Esophagus (tissue), 2 donors: ENCODE measurements around the gene MRPS18B. TPM values are rescaled to one million over a fixed set of nuclear protein-coding genes. Genes with fewer than 3 reads are reported as not detected.
"Not testable (repeated sequence)": the region's sequence is repeated elsewhere in the genome, so short reads cannot be mapped to it uniquely, and the experiment has no call there.

Experiments
- H3K27ac ChIP-seq, 2 donors: one replicate each; pipeline ENCODE4 v1.5.1; 2013; ENCODE audit warnings: low read depth in 2 of 2, mild to moderate bottlenecking in 2 of 2, inconsistent platforms in 1 of 2, low read length in 1 of 2, moderate library complexity in 1 of 2
- H3K27me3 ChIP-seq, 2 donors: one replicate each; pipeline ENCODE4 v1.6.1; 2013; ENCODE audit warnings: low read length in 2 of 2, control low read depth in 1 of 2, mild to moderate bottlenecking in 1 of 2; ENCODE audit not compliant: insufficient read depth in 2 of 2, control insufficient read depth in 1 of 2
- H3K36me3 ChIP-seq, 2 donors: one replicate each; pipeline ENCODE4 v1.6.1; 2013; ENCODE audit warnings: low read length in 1 of 2; ENCODE audit not compliant: control insufficient read depth in 2 of 2, insufficient read depth in 2 of 2
- H3K4me1 ChIP-seq, 2 donors: one replicate each; pipeline ENCODE4 v1.6.1; 2013; ENCODE audit warnings: low read length in 1 of 2; ENCODE audit not compliant: control insufficient read depth in 2 of 2, insufficient read depth in 2 of 2
- H3K4me3 ChIP-seq, 2 donors: one replicate each; pipeline ENCODE4 v1.5.1; 2013; ENCODE audit warnings: low read length in 2 of 2, mild to moderate bottlenecking in 2 of 2, low read depth in 1 of 2, moderate library complexity in 1 of 2
- H3K9me3 ChIP-seq, 2 donors: one replicate each; pipeline ENCODE4 v1.6.1; 2013; ENCODE audit warnings: mild to moderate bottlenecking in 2 of 2, low read depth in 1 of 2, low read length in 1 of 2, moderate library complexity in 1 of 2; ENCODE audit not compliant: control insufficient read depth in 2 of 2, insufficient read depth in 1 of 2
- WGBS, 2 donors: extraction: QIAGEN DNeasy Blood & Tissue Kit; methylation state at CpG; one replicate each; pipeline ENCODE4 v1.1.7; 2013; 5-methylcytosine and 5-hydroxymethylcytosine counted together
- polyA plus RNA-seq, 2 donors: library from polyadenylated mRNA; stranded (reverse); fragments of 200-250 nt; gene quantifications; one replicate each; pipeline ENCODE4 v1.2.3, GENCODE V29; 2013
- donor health status: healthy with polysubstance abuse.
- donor health status: Bipolar disorder and iron deficiency.

The MRPS18B gene
- polyA plus RNA-seq, 2 donors = 20.1 to 50.7 TPM

DNA sequence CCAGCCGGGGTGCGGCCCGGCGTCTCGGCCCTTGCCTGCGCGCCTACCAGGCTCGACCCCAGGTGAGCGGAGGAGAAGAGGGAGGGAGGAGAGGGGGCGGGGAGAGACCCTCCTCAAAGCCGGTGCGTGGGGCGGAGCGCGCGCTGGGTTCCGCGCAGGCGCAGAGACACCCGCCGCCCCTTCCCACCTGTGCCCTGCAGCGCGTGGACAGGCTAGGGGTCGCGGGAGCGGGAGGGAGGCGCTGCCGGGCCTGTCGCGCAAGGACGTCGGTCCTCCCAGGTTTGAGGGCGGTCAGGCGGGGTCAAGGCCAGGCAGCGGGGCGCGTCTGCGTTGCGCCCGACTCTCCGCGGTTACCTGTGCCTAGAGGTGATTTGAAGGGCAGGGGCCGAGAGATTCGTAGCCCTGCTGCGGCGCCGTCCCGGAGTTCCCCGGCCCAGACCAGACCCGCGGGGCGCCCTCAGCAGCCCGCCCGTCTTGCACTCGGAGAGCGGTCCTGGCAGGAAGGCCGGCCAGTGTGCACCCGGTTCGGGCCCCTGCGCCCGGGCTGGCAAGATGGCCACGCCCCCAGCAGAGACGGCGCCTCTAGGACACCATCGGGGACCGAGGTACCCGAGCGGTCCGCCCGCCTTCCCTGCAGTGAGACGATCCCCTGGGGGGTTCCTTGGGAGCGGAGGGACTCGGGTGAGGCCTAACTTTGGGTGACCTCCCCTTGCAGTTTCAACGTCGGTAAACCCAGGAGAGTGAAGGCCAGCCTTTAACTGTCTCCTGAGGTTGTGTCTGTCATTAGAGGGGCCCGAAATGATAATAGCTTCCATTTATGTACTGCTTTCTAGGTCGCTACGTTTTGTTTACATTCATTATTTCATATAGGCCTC, 29.8 kb downstream of the MRPS18B start:
- Histone ChIP-seq H3K4me3 (peak overlapping the region; percentile 68 to 92), H3K9me3 (no peaks in the 10 kb centered on the region), H3K4me1 (peaks cover 2 to 5% of the 10 kb centered on the region in 2 donors), H3K36me3 (peaks cover 0 to 21% of the 10 kb centered on the region in 2 donors), H3K27ac (peak overlapping the region; percentile 90 to 94), H3K27me3 (no peaks in the 10 kb centered on the region)
- WGBS, 2 donors = 0% methylated on average over 69 to 78 of the region's 78 CpGs

GRCh38 chr6:30651143-30651542, 33.5 kb downstream of the MRPS18B start:
- Histone ChIP-seq H3K27me3 (no peaks in the 10 kb centered on the region), H3K4me1 (peaks cover 2 to 5% of the 10 kb centered on the region in 2 donors), H3K27ac (no peak overlapping the region), H3K9me3 (no peaks in the 10 kb centered on the region), H3K36me3 (peaks cover 17 to 32% of the 10 kb centered on the region in 2 donors), H3K4me3 (no peak overlapping the region)
- 88 to 92% methylated on average over 12 of the region's 12 CpGs for WGBS, 2 donors

- Histone ChIP-seq H3K9me3 (no peaks in the 10 kb centered on the region), H3K4me1 (no peaks in the 10 kb centered on the region), H3K27ac (no peak overlapping the region), H3K27me3 (no peaks in the 10 kb centered on the region), H3K36me3 (peaks cover 32 to 56% of the 10 kb centered on the region in 2 donors), H3K4me3 (no peak overlapping the region)
- WGBS, 2 donors = 88 to 92% methylated on average over 19 of the region's 19 CpGs
These were observed 37.4 kb downstream of the MRPS18B start for GRCh38 chr6:30654798-30655742.

DNA sequence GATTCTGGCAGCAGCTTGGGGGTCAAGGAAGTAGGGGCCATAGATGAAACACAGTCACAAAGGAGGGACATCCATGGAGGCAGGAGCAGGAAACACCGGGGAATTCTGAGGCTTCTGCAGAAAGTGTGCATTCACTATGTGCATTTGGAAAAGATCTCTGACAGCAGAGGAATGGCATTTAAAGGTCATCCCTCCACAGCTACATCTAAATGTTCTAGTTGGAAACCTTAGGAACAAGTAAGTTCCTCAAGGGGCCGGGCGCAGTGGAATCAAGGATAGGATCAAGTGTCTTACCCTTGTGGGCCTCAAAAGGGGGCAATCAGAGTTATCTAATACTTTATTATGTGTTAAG, 38.1 kb downstream of the MRPS18B start:
- no peaks in the 10 kb centered on the region for H3K4me1 ChIP-seq
- no peak overlapping the region for H3K27ac ChIP-seq
- H3K36me3 ChIP-seq = peaks cover 34 to 59% of the 10 kb centered on the region in 2 donors
- 94 to 98% methylated on average over 3 of the region's 3 CpGs for WGBS, 2 donors
- no peak overlapping the region for H3K4me3 ChIP-seq
- no peaks in the 10 kb centered on the region for H3K27me3 ChIP-seq
- no peaks in the 10 kb centered on the region for H3K9me3 ChIP-seq

- H3K36me3 ChIP-seq = peaks cover 38 to 60% of the 10 kb centered on the region in 2 donors
- H3K9me3 ChIP-seq = no peaks in the 10 kb centered on the region
- WGBS, 2 donors = 77 to 82% methylated on average over 7 of the region's 7 CpGs
- H3K4me3 ChIP-seq = no peak overlapping the region
- H3K27me3 ChIP-seq = no peaks in the 10 kb centered on the region
- H3K27ac ChIP-seq = no peak overlapping the region
- H3K4me1 ChIP-seq = no peaks in the 10 kb centered on the region
These were observed 38.9 kb downstream of the MRPS18B start for GRCh38 chr6:30656513-30656912.

GRCh38 chr6:30657454-30657853, 39.8 kb downstream of the MRPS18B start:
- Histone ChIP-seq H3K27me3 (no peaks in the 10 kb centered on the region), H3K4me1 (no peaks in the 10 kb centered on the region), H3K9me3 (no peaks in the 10 kb centered on the region), H3K4me3 (no peak overlapping the region), H3K27ac (no peak overlapping the region), H3K36me3 (peaks cover 47 to 64% of the 10 kb centered on the region in 2 donors)

- not testable (repeated sequence) for H3K27ac ChIP-seq, H3K4me1 ChIP-seq, H3K9me3 ChIP-seq, H3K4me3 ChIP-seq, H3K27me3 ChIP-seq
- peaks cover 51 to 62% of the 10 kb centered on the region in 2 donors for H3K36me3 ChIP-seq
- WGBS, 2 donors = 92 to 93% methylated on average over 5 of the region's 5 CpGs
These were observed 40.3 kb downstream of the MRPS18B start for GRCh38 chr6:30657922-30658321.

DNA sequence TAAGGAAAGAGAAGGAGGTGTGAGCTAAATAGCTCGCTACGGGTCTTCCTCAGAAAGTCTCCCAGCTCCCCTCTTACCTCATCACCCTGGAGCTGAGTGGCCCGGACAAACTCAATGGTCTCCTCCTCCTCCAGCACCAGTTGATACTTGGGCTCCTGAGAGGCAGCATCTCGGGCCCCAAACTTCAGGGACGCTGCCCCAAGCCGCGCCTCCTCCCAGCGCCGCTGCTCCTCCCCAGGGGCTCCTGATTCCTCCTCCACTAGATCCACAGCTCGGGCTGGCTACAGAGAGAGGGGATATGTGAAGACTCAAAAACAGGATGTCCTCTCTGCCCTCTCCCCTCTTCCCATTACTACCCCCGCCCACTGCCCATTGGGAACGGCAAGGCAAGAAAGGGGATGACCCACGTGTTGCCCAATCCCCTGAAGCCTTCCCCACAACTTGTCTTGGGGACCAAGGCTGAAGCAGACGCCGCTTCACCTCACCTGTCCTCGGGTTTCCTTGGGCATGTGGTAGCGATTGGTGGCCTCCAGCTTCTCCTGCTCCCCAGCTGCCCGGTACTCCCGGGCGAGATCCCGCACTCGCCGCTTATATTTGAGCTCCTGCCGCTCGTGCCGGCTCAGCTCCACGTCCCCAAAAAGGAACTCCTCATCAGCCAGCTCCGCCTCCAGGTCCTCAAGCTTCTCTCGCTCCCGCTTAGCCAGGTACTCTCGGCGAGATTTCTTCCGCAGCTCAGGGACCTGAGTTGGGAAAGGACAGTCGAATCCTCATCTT, 47.5 kb downstream of the MRPS18B start:
- 92 to 93% methylated on average over 34 of the region's 34 CpGs for WGBS, 2 donors
- Histone ChIP-seq H3K4me1 (no peaks in the 10 kb centered on the region), H3K4me3 (no peak overlapping the region), H3K36me3 (peaks cover 30 to 35% of the 10 kb centered on the region in 2 donors), H3K27me3 (no peaks in the 10 kb centered on the region), H3K27ac (no peak overlapping the region), H3K9me3 (no peaks in the 10 kb centered on the region)

DNA sequence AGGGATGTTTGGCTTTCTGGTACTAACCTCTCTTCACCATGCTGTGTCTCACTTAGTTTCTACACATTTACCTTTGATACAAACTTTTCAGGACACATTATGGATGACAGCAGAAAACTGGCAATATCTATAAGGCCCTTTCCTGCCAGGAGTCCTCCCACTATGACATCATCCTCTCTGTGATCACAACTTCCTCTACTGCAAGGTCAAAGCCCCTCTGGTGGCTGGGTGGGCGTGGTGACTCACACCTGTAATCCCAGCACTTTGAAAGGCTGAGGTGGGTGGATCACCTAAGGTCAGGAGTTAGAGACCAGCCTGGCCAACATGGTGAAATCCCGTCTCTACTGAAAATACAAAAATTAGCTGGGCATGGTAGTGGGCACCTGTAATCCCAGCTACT, 48.7 kb downstream of the MRPS18B start:
- not testable (repeated sequence) for H3K4me3 ChIP-seq, H3K27ac ChIP-seq, H3K27me3 ChIP-seq, H3K9me3 ChIP-seq, H3K4me1 ChIP-seq
- WGBS, 2 donors = 67 to 73% methylated on average over 2 of the region's 2 CpGs
- peaks cover 28 to 38% of the 10 kb centered on the region in 2 donors for H3K36me3 ChIP-seq
